HCT116 (cell line): ENCODE results near the gene GPATCH8. TPM values are rescaled to one million over a fixed set of nuclear protein-coding genes. Genes with fewer than 3 reads are reported as not detected.

Experiments
- ATAC-seq: fragments of 200-7000 bp; cut with Tn5 transposase; 2 replicates; pipeline ENCODE4 v1.9.1; 2020; ENCODE audit warnings: mild to moderate bottlenecking, moderate library complexity
- BruUV-seq: library from RNA; stranded (reverse); fragments of 400-500 nt; replicated peaks from 2 replicates; lab custom pipeline; 2021; lab: Mats Ljungman, UMichigan
- CTCF ChIA-PET: fragments of 300-600 bp; sonication (Branson Sonifier 250); formaldehyde crosslinking; loops from one replicate; lab custom pipeline; 2021; ENCODE audit warnings: antibody characterized with exemption; lab: Charles Lee
- POLR2A ChIA-PET: fragments of 300-600, 350-600 bp; sonication (Branson Sonifier 250); formaldehyde crosslinking; loops from one replicate; lab custom pipeline; 2021; ENCODE audit warnings: antibody characterized with exemption; lab: Charles Lee
- RAD21 ChIA-PET, 2 experiments: fragments of 300-600 bp; sonication (Branson Sonifier 250); formaldehyde crosslinking; loops; one replicate each; lab custom pipeline; 2023; ENCODE audit warnings: low total read pairs in 2 of 2; ENCODE audit not compliant: uncharacterized antibody in 2 of 2, unreplicated experiment in 2 of 2, low non-redundant PET in 1 of 2; lab: Charles Lee
- DNase-seq: peaks from one replicate; pipeline ENCODE4 v3.0.0-alpha.2; 2010; ENCODE audit warnings: low read depth, low spot score
- H2AFZ ChIP-seq: fragments of 200-600 bp; shearing (Covaris generic), sonication (generic); 2 replicates; pipeline ENCODE4 v1.6.1; 2017; ENCODE audit warnings: low read depth, mixed run types, mixed read lengths, antibody characterized with exemption, low read length; ENCODE audit not compliant: poor library complexity, severe bottlenecking
- H3K27ac ChIP-seq: 2 replicates; pipeline ENCODE4 v1.5.1; 2012; ENCODE audit warnings: low read depth, low read length
- H3K27me3 ChIP-seq: fragments of 200-600 bp; sonication (generic); 2 replicates; pipeline ENCODE4 v1.6.1; 2016; ENCODE audit warnings: mixed run types, low read length, mixed read lengths; ENCODE audit not compliant: insufficient read depth
- H3K36me3 ChIP-seq, 2 experiments: fragments of 200-500 bp in 1 of 2; fragments of 200-600 bp in 1 of 2; sonication (Bioruptor generic) in 1 of 2; sonication (generic) in 1 of 2; 2 replicates each; pipeline versions ENCODE4 v1.5.1 to v1.6.1; 2014 to 2016; ENCODE audit warnings: low read length in 2 of 2, inconsistent platforms in 1 of 2, mixed read lengths in 1 of 2, mixed run types in 1 of 2; ENCODE audit not compliant: insufficient read depth in 2 of 2, control insufficient read depth in 1 of 2
- H3K4me1 ChIP-seq, 2 experiments: fragments of 200-600 bp in 1 of 2; sonication (generic) in 1 of 2; 2 replicates each; pipeline versions ENCODE4 v1.5.1 to v1.6.1; 2012 to 2017; ENCODE audit warnings: low read length in 2 of 2, inconsistent platforms in 1 of 2, mild to moderate bottlenecking in 1 of 2, mixed read lengths in 1 of 2, mixed run types in 1 of 2, moderate library complexity in 1 of 2; ENCODE audit not compliant: insufficient read depth in 2 of 2, control insufficient read depth in 1 of 2
- H3K4me2 ChIP-seq: fragments of 200-600 bp; sonication (generic); 2 replicates; pipeline ENCODE4 v1.6.1; 2017; ENCODE audit warnings: mixed run types, low read length, mixed read lengths
- H3K4me3 ChIP-seq, 2 experiments: fragments of 200-600 bp in 1 of 2; sonication (generic) in 1 of 2; replicated peaks in 1 of 2; 2 replicates each; pipeline ENCODE4 v1.5.1; 2011 to 2016; ENCODE audit warnings: low read length in 2 of 2, control low read depth in 1 of 2, low read depth in 1 of 2, mild to moderate bottlenecking in 1 of 2, mixed read lengths in 1 of 2, mixed run types in 1 of 2
- H3K79me2 ChIP-seq: fragments of 200-600 bp; sonication (generic); 2 replicates; pipeline ENCODE4 v1.6.1; 2017; ENCODE audit warnings: mild to moderate bottlenecking, mixed run types, low read length, moderate library complexity, mixed read lengths; ENCODE audit not compliant: insufficient read depth
- H3K9ac ChIP-seq: fragments of 200-600 bp; sonication (generic); 2 replicates; pipeline ENCODE4 v1.6.1; 2016; ENCODE audit warnings: low read length, mixed read lengths
- H3K9me2 ChIP-seq: fragments of 200-600 bp; sonication (generic), shearing (Covaris generic); 2 replicates; pipeline ENCODE4 v1.6.1; 2017; ENCODE audit warnings: mixed run types, mild to moderate bottlenecking, moderate library complexity; ENCODE audit not compliant: insufficient read depth
- H3K9me3 ChIP-seq, 2 experiments: fragments of 200-500 bp in 1 of 2; fragments of 200-600 bp in 1 of 2; sonication (Bioruptor generic) in 1 of 2; sonication (generic) in 1 of 2; 2 replicates each; pipeline ENCODE4 v1.6.1; 2014 to 2017; ENCODE audit warnings: low read length in 2 of 2, mixed read lengths in 2 of 2, inconsistent platforms in 1 of 2, low read depth in 1 of 2, mild to moderate bottlenecking in 1 of 2, mixed run types in 1 of 2, moderate library complexity in 1 of 2; ENCODE audit not compliant: control insufficient read depth in 1 of 2, insufficient read depth in 1 of 2
- H4K20me1 ChIP-seq: fragments of 200-600 bp; sonication (generic), shearing (Covaris generic); 2 replicates; pipeline ENCODE4 v1.6.1; 2017; ENCODE audit warnings: mixed run types, mild to moderate bottlenecking, moderate library complexity; ENCODE audit not compliant: insufficient read depth
- ATF3 ChIP-seq: IDR thresholded peaks from 2 replicates; pipeline ENCODE4 v1.6.1; 2012
- CEBPB ChIP-seq: IDR thresholded peaks from 2 replicates; pipeline ENCODE4 v1.6.1; 2012; ENCODE audit warnings: low read depth
- EGR1 ChIP-seq: IDR thresholded peaks from 2 replicates; pipeline ENCODE4 v1.6.1; 2012; ENCODE audit warnings: low read depth
- ELF1 ChIP-seq: IDR thresholded peaks from 2 replicates; pipeline ENCODE4 v1.6.1; 2012; ENCODE audit warnings: low read depth, borderline replicate concordance
- EZH2 ChIP-seq: fragments of 200-600 bp; sonication (generic); IDR thresholded peaks from 2 replicates; pipeline ENCODE4 v1.6.1; 2017; ENCODE audit warnings: antibody characterized with exemption, mixed run types
- EZH2phosphoT487 ChIP-seq: fragments of 200-600 bp; IDR thresholded peaks from 2 replicates; pipeline ENCODE4 v1.6.1; 2018; ENCODE audit warnings: antibody characterized with exemption, borderline replicate concordance
- JUND ChIP-seq: IDR thresholded peaks from 2 replicates; pipeline ENCODE4 v1.6.1; 2012
- POLR2AphosphoS5 ChIP-seq: IDR thresholded peaks from 2 replicates; pipeline ENCODE4 v1.6.1; 2011; ENCODE audit warnings: mild to moderate bottlenecking, low read depth, low read length, moderate library complexity
- RAD21 ChIP-seq: IDR thresholded peaks from 2 replicates; pipeline ENCODE4 v1.6.1; 2012; ENCODE audit warnings: low read depth, mild to moderate bottlenecking
- REST ChIP-seq: IDR thresholded peaks from 2 replicates; pipeline ENCODE4 v1.6.1; 2012; ENCODE audit warnings: low read depth
- SP1 ChIP-seq: IDR thresholded peaks from 2 replicates; pipeline ENCODE4 v1.6.1; 2012; ENCODE audit warnings: low read depth
- SRF ChIP-seq: IDR thresholded peaks from 2 replicates; pipeline ENCODE4 v1.6.1; 2012; ENCODE audit warnings: low read depth
- TCF7L2 ChIP-seq: IDR thresholded peaks from 2 replicates; pipeline ENCODE4 v1.7.0; 2011; ENCODE audit warnings: borderline replicate concordance, inconsistent platforms; ENCODE audit not compliant: insufficient read depth, insufficient read length; ENCODE audit errors: extremely low read depth
- YY1 ChIP-seq: IDR thresholded peaks from 2 replicates; pipeline ENCODE4 v1.6.1; 2011; ENCODE audit warnings: low read length, low read depth, moderate library complexity, mild to moderate bottlenecking; ENCODE audit not compliant: insufficient replicate concordance; ENCODE audit errors: extremely low read depth
- ZBTB33 ChIP-seq: IDR thresholded peaks from 2 replicates; pipeline ENCODE4 v1.6.1; 2011; ENCODE audit warnings: mild to moderate bottlenecking, low read length, moderate library complexity; ENCODE audit not compliant: insufficient replicate concordance; ENCODE audit errors: extremely low read depth
- ZFX ChIP-seq: fragments of 450-650 bp; IDR thresholded peaks from 2 replicates; pipeline ENCODE4 v1.6.1; 2017
- intact Hi-C: fragments of 100-400 bp; cut with micrococcal nuclease; formaldehyde crosslinking; loops from 2 replicates; pipeline ENCODE4 v1.10.0; 2022
- total RNA-seq: library from RNA; stranded (reverse); gene quantifications from one replicate; pipeline ENCODE4 v1.2.1, GENCODE V29; 2021; ENCODE audit not compliant: unreplicated experiment

GPATCH8 gene
- total RNA-seq, 1 experiment from 2014 or later: 28.7 TPM

- RAD21 ChIA-PET: no interaction called here
- no peaks in the 10 kb centered on the region for H3K9me2 ChIP-seq
- intact Hi-C loops: no loop called here
- DNase-seq (no peak), ATAC-seq (no peak)
- no peak overlapping the region for H3K4me3 ChIP-seq
- BruUV-seq: no TSS peak
- no peak overlapping the region for H3K9ac ChIP-seq
- H3K79me2 ChIP-seq: no peaks in the 10 kb centered on the region
- POLR2A ChIA-PET: no interaction called here
- H3K27ac ChIP-seq: no peak overlapping the region
- no peak overlapping the region for H3K4me2 ChIP-seq
- no peaks in the 10 kb centered on the region for H4K20me1 ChIP-seq
- no peaks in the 10 kb centered on the region for H3K27me3 ChIP-seq
- TF ChIP-seq EZH2: no peak
- no peak for TF ChIP-seq ATF3
- no peak for TF ChIP-seq ZBTB33
- TF ChIP-seq ELF1: no peak
- TF ChIP-seq SP1: no peak
- TF ChIP-seq EGR1: no peak
- TF ChIP-seq JUND: no peak
- TF ChIP-seq ZFX: no peak
- no peak for TF ChIP-seq POLR2AphosphoS5
- TF ChIP-seq RAD21: no peak
- no peak for TF ChIP-seq SRF
- TF ChIP-seq CEBPB: no peak
- no peak for TF ChIP-seq REST
- no peak for TF ChIP-seq EZH2phosphoT487
- TF ChIP-seq TCF7L2: no peak
- TF ChIP-seq YY1: no peak
- TF ChIP-seq, all 23 proteins: peak for 0
- Histone ChIP-seq H2AFZ (no peak overlapping the region), H3K9me3 (no peaks in the 10 kb centered on the region), H3K4me1 (peaks cover 14 to 47% of the 10 kb centered on the region in 2 experiments), H3K36me3 (no peaks in the 10 kb centered on the region)
- CTCF ChIA-PET: no interaction called here
Measured at GRCh38 chr17:44549686-44550085, 46.5 kb upstream of the GPATCH8 start.
